OCI-LY3 (cell line): ENCODE data around the gene ANKRD11.

Experiments
- EZH2phosphoT487 ChIP-seq: fragments of 200-600 bp; shearing (Covaris generic); IDR thresholded peaks from 2 replicates; pipeline ENCODE4 v1.6.1; 2018; ENCODE audit warnings: antibody characterized with exemption, mixed run types, low read depth
- TF ChIP-seq, protein P1 (sequence below): fragments of 200-600, 300-600 bp; sonication (generic); IDR thresholded peaks from 2 replicates; pipeline ENCODE4 v1.5.1; 2014; ENCODE audit warnings: antibody characterized with exemption, low read length, low read depth

DNA sequence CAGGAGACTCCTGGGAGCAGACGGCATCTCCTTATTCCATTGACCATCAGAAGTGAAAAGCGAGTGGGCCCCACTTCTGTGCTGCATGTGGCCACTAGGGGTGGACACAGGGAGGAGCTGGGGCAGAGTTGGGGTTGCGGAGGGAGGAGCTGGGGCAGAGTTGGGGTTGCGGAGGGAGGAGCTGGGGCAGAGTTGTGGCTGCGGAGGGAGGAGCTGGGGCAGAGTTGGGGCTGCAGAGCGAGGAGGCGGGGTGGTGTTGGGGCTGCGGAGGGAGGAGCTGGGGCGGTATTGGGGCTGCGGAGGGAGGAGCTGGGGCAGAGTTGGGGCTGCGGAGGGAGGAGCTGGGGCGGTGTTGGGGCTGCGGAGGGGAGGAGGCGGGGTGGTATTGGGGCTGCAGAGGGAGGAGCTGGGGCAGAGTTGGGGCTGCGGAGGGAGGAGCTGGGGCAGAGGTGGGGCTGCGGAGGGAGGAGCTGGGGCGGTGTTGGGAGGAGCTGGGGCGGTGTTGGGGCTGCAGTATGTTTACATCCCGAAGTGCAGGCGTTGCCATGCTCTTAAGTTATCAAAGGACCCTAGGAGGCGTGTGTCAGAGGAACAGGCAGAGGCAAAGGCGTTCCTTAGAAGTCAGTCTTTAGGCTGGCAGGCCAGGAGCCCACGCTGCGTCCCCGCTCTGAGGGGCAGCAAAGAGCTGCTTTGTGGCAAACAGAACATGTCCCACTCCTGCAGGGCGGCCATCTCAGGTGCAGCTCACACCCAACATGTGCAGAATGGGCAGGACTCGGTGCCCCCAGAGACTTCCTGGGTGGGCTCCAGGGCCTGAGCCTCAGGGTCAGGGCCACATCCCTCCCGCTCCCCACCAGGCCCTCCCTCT lies 196.9 kb downstream of the ANKRD11 start:
- TF ChIP-seq, protein P1, sequence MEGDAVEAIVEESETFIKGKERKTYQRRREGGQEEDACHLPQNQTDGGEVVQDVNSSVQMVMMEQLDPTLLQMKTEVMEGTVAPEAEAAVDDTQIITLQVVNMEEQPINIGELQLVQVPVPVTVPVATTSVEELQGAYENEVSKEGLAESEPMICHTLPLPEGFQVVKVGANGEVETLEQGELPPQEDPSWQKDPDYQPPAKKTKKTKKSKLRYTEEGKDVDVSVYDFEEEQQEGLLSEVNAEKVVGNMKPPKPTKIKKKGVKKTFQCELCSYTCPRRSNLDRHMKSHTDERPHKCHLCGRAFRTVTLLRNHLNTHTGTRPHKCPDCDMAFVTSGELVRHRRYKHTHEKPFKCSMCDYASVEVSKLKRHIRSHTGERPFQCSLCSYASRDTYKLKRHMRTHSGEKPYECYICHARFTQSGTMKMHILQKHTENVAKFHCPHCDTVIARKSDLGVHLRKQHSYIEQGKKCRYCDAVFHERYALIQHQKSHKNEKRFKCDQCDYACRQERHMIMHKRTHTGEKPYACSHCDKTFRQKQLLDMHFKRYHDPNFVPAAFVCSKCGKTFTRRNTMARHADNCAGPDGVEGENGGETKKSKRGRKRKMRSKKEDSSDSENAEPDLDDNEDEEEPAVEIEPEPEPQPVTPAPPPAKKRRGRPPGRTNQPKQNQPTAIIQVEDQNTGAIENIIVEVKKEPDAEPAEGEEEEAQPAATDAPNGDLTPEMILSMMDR = no peak
- no peak for TF ChIP-seq EZH2phosphoT487
